GM12878 (cell line): ENCODE measurements around the gene MARCHF10. TPM values are rescaled to one million over a fixed set of nuclear protein-coding genes. Genes with fewer than 3 reads are reported as not detected.

Source experiments
- MEF2B ChIP-seq: fragments of 450-650 bp; IDR thresholded peaks from 2 replicates; pipeline ENCODE4 v1.6.1; 2018; ENCODE audit warnings: mild to moderate bottlenecking, moderate library complexity; ENCODE audit not compliant: partially characterized antibody, poor library complexity, severe bottlenecking
- SMC3 ChIP-seq: IDR thresholded peaks from 2 replicates; pipeline ENCODE4 v1.6.1; 2011; ENCODE audit warnings: low read length, improper control_type of control experiment, borderline replicate concordance
- ZBTB40 ChIP-seq: fragments of 450-650 bp; IDR thresholded peaks from 2 replicates; pipeline ENCODE4 v1.6.1; 2016; ENCODE audit warnings: mild to moderate bottlenecking, moderate library complexity, borderline replicate concordance
- ZNF274 ChIP-seq: IDR thresholded peaks from one replicate; pipeline ENCODE4 v1.8.0; 2011; ENCODE audit not compliant: insufficient read length, insufficient read depth
- polyA plus RNA-seq, 11 experiments: library from polyadenylated mRNA; depleted of rRNA in 4 of 11; unstranded in 6 of 11; stranded (reverse) in 5 of 11; fragments of >200 nt; fragmentation: Nextera tagmentation in 4 of 11; fragmentation: Illumina TruSeq in 1 of 11; extraction: Ambion mirVana in 4 of 11; extraction: Trizol in 1 of 11; gene quantifications; 1 replicate in 1 of 11; 2 replicates in 10 of 11; pipeline versions ENCODE4 v1.2.1 to v1.2.3, GENCODE V29; 2011 to 2016; ENCODE audit warnings: inconsistent platforms in 2 of 11, missing spikeins in 2 of 11, low read depth in 1 of 11
- total RNA-seq, 4 experiments: library from RNA; depleted of rRNA in 3 of 4; stranded (reverse); fragments of >200 nt in 3 of 4; fragmentation: Illumina TruSeq in 1 of 4; extraction: Trizol in 1 of 4; gene quantifications; 2 replicates each; pipeline versions ENCODE4 v1.2.1 to v1.2.3, GENCODE V29; 2013 to 2021
- TF ChIP-seq, protein P1 (sequence below): fragments of 450-650 bp; formaldehyde crosslinking; IDR thresholded peaks from 2 replicates; pipeline ENCODE4 v1.4.0; 2022; ENCODE audit warnings: mild to moderate bottlenecking, moderate library complexity

The MARCHF10 gene
- total and polyA plus RNA-seq, 10 of the 15 experiments (the other 5 are each of a cell fraction or from before 2014, with no cell fraction given), result 0.11 to 0.24 TPM; not detected in 8

DNA sequence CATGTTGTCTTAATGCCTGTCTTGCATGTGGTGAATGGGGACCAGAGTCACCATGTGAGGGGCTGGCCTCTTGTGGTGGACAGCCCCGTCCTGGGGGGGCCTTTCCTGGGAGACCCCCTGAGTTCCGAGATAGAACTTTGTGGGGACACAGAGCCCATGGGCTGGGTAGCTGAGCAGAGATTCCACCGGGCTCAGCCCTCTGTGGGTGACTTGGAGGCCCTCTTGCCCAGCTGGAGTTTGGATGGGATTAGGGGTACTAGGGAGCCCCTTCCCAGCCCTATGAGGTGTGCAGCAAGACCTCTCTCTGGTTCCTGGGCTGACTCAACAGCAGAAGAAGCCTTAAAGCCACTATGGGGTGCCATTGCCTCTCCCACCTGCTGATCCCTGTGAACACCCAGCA lies 142.5 kb downstream of the MARCHF10 start (continued):
- TF ChIP-seq, protein P1, sequence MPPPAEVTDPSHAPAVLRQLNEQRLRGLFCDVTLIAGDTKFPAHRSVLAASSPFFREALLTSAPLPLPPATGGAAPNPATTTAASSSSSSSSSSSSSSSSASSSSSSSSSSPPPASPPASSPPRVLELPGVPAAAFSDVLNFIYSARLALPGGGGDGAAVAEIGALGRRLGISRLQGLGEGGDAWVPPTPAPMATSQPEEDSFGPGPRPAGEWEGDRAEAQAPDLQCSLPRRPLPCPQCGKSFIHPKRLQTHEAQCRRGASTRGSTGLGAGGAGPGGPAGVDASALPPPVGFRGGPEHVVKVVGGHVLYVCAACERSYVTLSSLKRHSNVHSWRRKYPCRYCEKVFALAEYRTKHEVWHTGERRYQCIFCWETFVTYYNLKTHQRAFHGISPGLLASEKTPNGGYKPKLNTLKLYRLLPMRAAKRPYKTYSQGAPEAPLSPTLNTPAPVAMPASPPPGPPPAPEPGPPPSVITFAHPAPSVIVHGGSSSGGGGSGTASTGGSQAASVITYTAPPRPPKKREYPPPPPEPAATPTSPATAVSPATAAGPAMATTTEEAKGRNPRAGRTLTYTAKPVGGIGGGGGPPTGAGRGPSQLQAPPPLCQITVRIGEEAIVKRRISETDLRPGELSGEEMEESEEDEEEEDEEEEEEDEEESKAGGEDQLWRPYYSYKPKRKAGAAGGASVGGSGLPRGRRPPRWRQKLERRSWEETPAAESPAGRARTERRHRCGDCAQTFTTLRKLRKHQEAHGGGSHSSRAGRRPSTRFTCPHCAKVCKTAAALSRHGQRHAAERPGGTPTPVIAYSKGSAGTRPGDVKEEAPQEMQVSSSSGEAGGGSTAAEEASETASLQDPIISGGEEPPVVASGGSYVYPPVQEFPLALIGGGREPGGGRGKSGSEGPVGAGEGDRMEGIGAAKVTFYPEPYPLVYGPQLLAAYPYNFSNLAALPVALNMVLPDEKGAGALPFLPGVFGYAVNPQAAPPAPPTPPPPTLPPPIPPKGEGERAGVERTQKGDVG (CRISPR knock-in tag), result no peak
- TF ChIP-seq ZNF274, result no peak
- TF ChIP-seq ZBTB40, result no peak
- no peak for TF ChIP-seq MEF2B
- TF ChIP-seq SMC3, result no peak
